ENCODE data around the gene ETV6.

DNA sequence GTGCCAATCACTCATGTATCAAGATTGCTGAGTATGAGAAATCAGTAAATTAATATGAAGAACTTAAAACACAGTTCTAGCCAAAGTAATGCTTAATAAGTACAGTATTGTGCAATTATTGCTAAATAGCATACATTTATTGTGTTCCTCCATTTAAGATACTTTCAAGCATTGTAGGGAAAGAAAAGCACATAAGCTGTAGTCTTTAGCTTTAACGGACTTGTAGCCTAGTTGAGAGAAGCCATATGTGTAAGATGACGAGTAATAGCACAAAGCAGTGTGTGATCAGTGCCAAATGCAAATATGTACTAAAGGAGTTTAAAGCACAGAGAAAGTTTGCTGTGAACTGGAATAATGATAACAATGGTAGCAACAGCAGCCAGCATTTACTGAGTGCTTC is 38.1 kb downstream of the ETV6 start:
- TF ChIP-seq, protein P1, sequence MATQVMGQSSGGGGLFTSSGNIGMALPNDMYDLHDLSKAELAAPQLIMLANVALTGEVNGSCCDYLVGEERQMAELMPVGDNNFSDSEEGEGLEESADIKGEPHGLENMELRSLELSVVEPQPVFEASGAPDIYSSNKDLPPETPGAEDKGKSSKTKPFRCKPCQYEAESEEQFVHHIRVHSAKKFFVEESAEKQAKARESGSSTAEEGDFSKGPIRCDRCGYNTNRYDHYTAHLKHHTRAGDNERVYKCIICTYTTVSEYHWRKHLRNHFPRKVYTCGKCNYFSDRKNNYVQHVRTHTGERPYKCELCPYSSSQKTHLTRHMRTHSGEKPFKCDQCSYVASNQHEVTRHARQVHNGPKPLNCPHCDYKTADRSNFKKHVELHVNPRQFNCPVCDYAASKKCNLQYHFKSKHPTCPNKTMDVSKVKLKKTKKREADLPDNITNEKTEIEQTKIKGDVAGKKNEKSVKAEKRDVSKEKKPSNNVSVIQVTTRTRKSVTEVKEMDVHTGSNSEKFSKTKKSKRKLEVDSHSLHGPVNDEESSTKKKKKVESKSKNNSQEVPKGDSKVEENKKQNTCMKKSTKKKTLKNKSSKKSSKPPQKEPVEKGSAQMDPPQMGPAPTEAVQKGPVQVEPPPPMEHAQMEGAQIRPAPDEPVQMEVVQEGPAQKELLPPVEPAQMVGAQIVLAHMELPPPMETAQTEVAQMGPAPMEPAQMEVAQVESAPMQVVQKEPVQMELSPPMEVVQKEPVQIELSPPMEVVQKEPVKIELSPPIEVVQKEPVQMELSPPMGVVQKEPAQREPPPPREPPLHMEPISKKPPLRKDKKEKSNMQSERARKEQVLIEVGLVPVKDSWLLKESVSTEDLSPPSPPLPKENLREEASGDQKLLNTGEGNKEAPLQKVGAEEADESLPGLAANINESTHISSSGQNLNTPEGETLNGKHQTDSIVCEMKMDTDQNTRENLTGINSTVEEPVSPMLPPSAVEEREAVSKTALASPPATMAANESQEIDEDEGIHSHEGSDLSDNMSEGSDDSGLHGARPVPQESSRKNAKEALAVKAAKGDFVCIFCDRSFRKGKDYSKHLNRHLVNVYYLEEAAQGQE (IDR thresholded peaks at IDR 0.05; ENCODE audit: insufficient read depth in 1 of 2, low read depth in 2 of 2, low read length in 2 of 2), result no peak
- no peak for TF ChIP-seq FOXP2 (optimal IDR thresholded peaks at IDR 0.05; ENCODE audit: borderline replicate concordance, extremely low read depth, extremely low read length, insufficient read depth)
